Lung (tissue), 12 donors: ENCODE results near the gene TEKTIP1. TPM values are rescaled to one million over a fixed set of nuclear protein-coding genes. Genes with fewer than 3 reads are reported as not detected.

Experiments used
- ATAC-seq: fragments of 200-7000 bp; cut with Tn5 transposase; one replicate; pipeline ENCODE4 v1.9.1; 2020; ENCODE audit warnings: moderate number of reproducible peaks; ENCODE audit not compliant: insufficient read depth, low FRiP score
- DNase-seq, 3 donors: peaks; one replicate each; pipeline ENCODE4 v3.0.0-alpha.2; 2013 to 2017
- H3K27ac ChIP-seq, 2 donors: one replicate each; pipeline ENCODE4 v1.5.1; 2013; ENCODE audit warnings: mild to moderate bottlenecking in 2 of 2, moderate library complexity in 2 of 2, control low read depth in 1 of 2, inconsistent platforms in 1 of 2, low read depth in 1 of 2, low read length in 1 of 2
- H3K27me3 ChIP-seq, 3 donors: one replicate each; pipeline ENCODE4 v1.5.1; 2013; ENCODE audit warnings: low read length in 2 of 3; ENCODE audit not compliant: control insufficient read depth in 3 of 3, insufficient read depth in 3 of 3
- H3K36me3 ChIP-seq, 4 donors: one replicate each; pipeline ENCODE4 v1.5.1; 2013; ENCODE audit warnings: low read length in 4 of 4, mild to moderate bottlenecking in 1 of 4, moderate library complexity in 1 of 4; ENCODE audit not compliant: control insufficient read depth in 4 of 4, insufficient read depth in 4 of 4
- H3K4me1 ChIP-seq, 5 donors: one replicate each; pipeline ENCODE4 v1.5.1; 2013; ENCODE audit warnings: low read length in 5 of 5, mild to moderate bottlenecking in 2 of 5, moderate library complexity in 1 of 5; ENCODE audit not compliant: control insufficient read depth in 5 of 5, insufficient read depth in 5 of 5
- H3K4me3 ChIP-seq: one replicate; pipeline ENCODE4 v1.5.1; 2013; ENCODE audit warnings: mild to moderate bottlenecking, control low read depth, moderate library complexity
- H3K9ac ChIP-seq, 2 donors: one replicate each; pipeline ENCODE4 v1.5.1; 2013; ENCODE audit warnings: low read length in 2 of 2, control low read depth in 1 of 2; ENCODE audit not compliant: insufficient read depth in 1 of 2
- H3K9me3 ChIP-seq, 4 donors: one replicate each; pipeline ENCODE4 v1.5.1; 2013; ENCODE audit warnings: low read length in 3 of 4, mild to moderate bottlenecking in 1 of 4, moderate library complexity in 1 of 4; ENCODE audit not compliant: control insufficient read depth in 4 of 4, insufficient read depth in 3 of 4
- CTCF ChIP-seq: IDR thresholded peaks from 2 replicates; pipeline ENCODE4 v1.5.1; 2012; ENCODE audit warnings: mild to moderate bottlenecking; ENCODE audit errors: control extremely low read depth, extremely low read depth
- WGBS, 2 donors: extraction: QIAGEN DNeasy Blood & Tissue Kit; methylation state at CpG; one replicate each; pipeline ENCODE4 v1.1.7; 2013; 5-methylcytosine and 5-hydroxymethylcytosine counted together
- polyA plus RNA-seq, 2 donors: library from polyadenylated mRNA; stranded (reverse); fragments of 200-250 nt; gene quantifications; one replicate each; pipeline ENCODE4 v1.2.1, GENCODE V29; 2013
- total RNA-seq, 2 donors: library from RNA; depleted of rRNA in 1 of 2; stranded (reverse); fragments of >200 nt in 1 of 2; gene quantifications; one replicate each; pipeline ENCODE4 v1.2.1, GENCODE V29; 2014 to 2021
- donor health status: control.
- donor health status: control.
- donor health status: Bipolar disorder and iron deficiency.
- donor health status: healthy.
- donor health status: DM: yes; HTN: yes; CAD: no.

The TEKTIP1 gene
- total and polyA plus RNA-seq, 4 donors = 0.20 to 5.8 (median 0.91) TPM

GRCh38 chr19:3516675-3517207 lies 22.2 kb upstream of the TEKTIP1 start:
- DNase-seq (no peak), ATAC-seq (peak; percentile 14)
- H3K9me3 ChIP-seq = peaks cover 0 to 1% (median 0%) of the 10 kb centered on the region in 4 donors
- H3K4me3 ChIP-seq = no peak overlapping the region
- H3K27me3 ChIP-seq = no peaks in the 10 kb centered on the region
- no peak overlapping the region for H3K27ac ChIP-seq
- H3K4me1 ChIP-seq = peaks cover 0 to 11% (median 2%) of the 10 kb centered on the region in 5 donors
- WGBS, 2 donors = 71 to 76% methylated on average over 15 of the region's 15 CpGs
- no peak overlapping the region for H3K9ac ChIP-seq
- no peak for TF ChIP-seq CTCF
- peaks cover 0 to 11% (median 4%) of the 10 kb centered on the region in 4 donors for H3K36me3 ChIP-seq

- no peak for TF ChIP-seq CTCF
Observed at GRCh38 chr19:3517638-3518037, 21.3 kb upstream of the TEKTIP1 start.

GRCh38 chr19:3518255-3518654 lies 20.7 kb upstream of the TEKTIP1 start:
- Histone ChIP-seq H3K4me1 (peaks cover 0 to 11% (median 2%) of the 10 kb centered on the region in 5 donors), H3K27ac (no peak overlapping the region), H3K9ac (no peak overlapping the region), H3K9me3 (peaks cover 0 to 1% (median 0%) of the 10 kb centered on the region in 4 donors), H3K36me3 (peaks cover 0 to 15% (median 6%) of the 10 kb centered on the region in 4 donors), H3K4me3 (no peak overlapping the region), H3K27me3 (no peaks in the 10 kb centered on the region)
- DNase-seq = no peak
- 89 to 91% methylated on average over 10 of the region's 10 CpGs for WGBS, 2 donors
- no peak for ATAC-seq
- no peak for TF ChIP-seq CTCF

More at GRCh38 chr19:3517638-3518037, 21.3 kb upstream of the TEKTIP1 start:
- 86 to 89% methylated on average over 2 of the region's 2 CpGs for WGBS, 2 donors
- Histone ChIP-seq H3K9me3 (peaks cover 0 to 1% (median 0%) of the 10 kb centered on the region in 4 donors), H3K9ac (no peak overlapping the region), H3K4me1 (peaks cover 0 to 11% (median 2%) of the 10 kb centered on the region in 5 donors), H3K36me3 (peaks cover 0 to 11% (median 5%) of the 10 kb centered on the region in 4 donors), H3K27ac (no peak overlapping the region), H3K27me3 (no peaks in the 10 kb centered on the region), H3K4me3 (no peak overlapping the region)
- ATAC-seq = no peak
- no peak for DNase-seq
